Measurements from ENCODE around the gene TSEN54.

The TSEN54 gene

GRCh38 chr17:75561927-75562603, 45.7 kb downstream of the TSEN54 start:
- Histone ChIP-seq H3K9me3 (ENCODE audit: severe bottlenecking) (no peaks in the 10 kb centered on the region), H3K27me3 (ENCODE audit: insufficient read depth, poor library complexity, severe bottlenecking) (no peaks in the 10 kb centered on the region), H3K4me1 (ENCODE audit: insufficient read depth, poor library complexity, severe bottlenecking) (no peaks in the 10 kb centered on the region), H3K4me3 (ENCODE audit: severe bottlenecking) (no peak overlapping the region), H3K27ac (ENCODE audit: poor library complexity, severe bottlenecking) (no peak overlapping the region), H3K36me3 (ENCODE audit: low read depth) (peaks cover 3% of the 10 kb centered on the region; the same call in 1 of the 2 replicates)
- no peak for ATAC-seq (ENCODE audit: low read depth)
- no peak for TF ChIP-seq CTCF (IDR thresholded peaks at IDR 0.05; ENCODE audit: poor library complexity, severe bottlenecking)
- DNase-seq (ENCODE audit: low spot score), result no peak

- Histone ChIP-seq H3K36me3 (ENCODE audit: low read depth) (peaks cover 3% of the 10 kb centered on the region; the same call in 1 of the 2 replicates), H3K27me3 (ENCODE audit: insufficient read depth, poor library complexity, severe bottlenecking) (no peaks in the 10 kb centered on the region), H3K9me3 (ENCODE audit: severe bottlenecking) (no peaks in the 10 kb centered on the region), H3K27ac (ENCODE audit: poor library complexity, severe bottlenecking) (no peak overlapping the region), H3K4me1 (ENCODE audit: insufficient read depth, poor library complexity, severe bottlenecking) (no peaks in the 10 kb centered on the region), H3K4me3 (ENCODE audit: severe bottlenecking) (no peak overlapping the region)
- DNase-seq (ENCODE audit: low spot score), result no peak
- no peak for TF ChIP-seq CTCF (IDR thresholded peaks at IDR 0.05; ENCODE audit: poor library complexity, severe bottlenecking)
- no peak for ATAC-seq (ENCODE audit: low read depth)
Measured at GRCh38 chr17:75563063-75563758, 46.9 kb downstream of the TSEN54 start.

DNA sequence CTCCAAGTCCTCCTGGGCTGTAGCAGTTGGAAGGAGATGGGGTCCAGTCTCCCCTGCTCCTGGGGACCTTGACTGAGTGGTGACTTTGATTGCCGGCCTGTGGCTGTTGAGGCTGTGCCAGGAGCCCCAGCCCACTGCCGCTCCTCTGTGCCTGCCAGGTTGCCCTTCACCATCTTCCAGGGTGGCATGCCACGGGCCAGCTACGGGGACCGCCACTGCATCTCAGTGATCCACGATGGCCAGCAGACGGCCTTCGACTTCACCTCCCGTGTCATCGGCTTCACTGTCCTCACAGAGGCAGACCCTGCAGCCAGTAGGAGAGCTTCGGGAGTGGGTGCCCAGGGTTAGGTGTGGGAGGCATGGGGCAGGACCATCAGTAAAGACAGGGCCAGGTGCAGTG, 47.9 kb downstream of the TSEN54 start:
- peaks cover 3% of the 10 kb centered on the region; the same call in 1 of the 2 replicates for H3K36me3 ChIP-seq (ENCODE audit: low read depth)
- DNase-seq (ENCODE audit: low spot score), result no peak
- TF ChIP-seq CTCF (IDR thresholded peaks at IDR 0.05; ENCODE audit: poor library complexity, severe bottlenecking), result no peak
- no peak for ATAC-seq (ENCODE audit: low read depth)
- H3K4me1 ChIP-seq (ENCODE audit: insufficient read depth, poor library complexity, severe bottlenecking), result no peaks in the 10 kb centered on the region
- no peak overlapping the region for H3K4me3 ChIP-seq (ENCODE audit: severe bottlenecking)
- no peaks in the 10 kb centered on the region for H3K27me3 ChIP-seq (ENCODE audit: insufficient read depth, poor library complexity, severe bottlenecking)
- H3K9me3 ChIP-seq (ENCODE audit: severe bottlenecking), result no peaks in the 10 kb centered on the region
- no peak overlapping the region for H3K27ac ChIP-seq (ENCODE audit: poor library complexity, severe bottlenecking)

- Histone ChIP-seq H3K4me3 (ENCODE audit: severe bottlenecking) (no peak overlapping the region), H3K9me3 (ENCODE audit: severe bottlenecking) (no peaks in the 10 kb centered on the region), H3K4me1 (ENCODE audit: insufficient read depth, poor library complexity, severe bottlenecking) (no peaks in the 10 kb centered on the region), H3K27me3 (ENCODE audit: insufficient read depth, poor library complexity, severe bottlenecking) (no peaks in the 10 kb centered on the region), H3K27ac (ENCODE audit: poor library complexity, severe bottlenecking) (no peak overlapping the region), H3K36me3 (ENCODE audit: low read depth) (peaks cover 3% of the 10 kb centered on the region; the same call in 1 of the 2 replicates)
- DNase-seq (ENCODE audit: low spot score), result peak; percentile 72
- ATAC-seq (ENCODE audit: low read depth), result peak; percentile 84
- TF ChIP-seq CTCF (IDR thresholded peaks at IDR 0.05; ENCODE audit: poor library complexity, severe bottlenecking), result no peak
Measured at GRCh38 chr17:75565066-75565465, 48.7 kb downstream of the TSEN54 start.

DNA sequence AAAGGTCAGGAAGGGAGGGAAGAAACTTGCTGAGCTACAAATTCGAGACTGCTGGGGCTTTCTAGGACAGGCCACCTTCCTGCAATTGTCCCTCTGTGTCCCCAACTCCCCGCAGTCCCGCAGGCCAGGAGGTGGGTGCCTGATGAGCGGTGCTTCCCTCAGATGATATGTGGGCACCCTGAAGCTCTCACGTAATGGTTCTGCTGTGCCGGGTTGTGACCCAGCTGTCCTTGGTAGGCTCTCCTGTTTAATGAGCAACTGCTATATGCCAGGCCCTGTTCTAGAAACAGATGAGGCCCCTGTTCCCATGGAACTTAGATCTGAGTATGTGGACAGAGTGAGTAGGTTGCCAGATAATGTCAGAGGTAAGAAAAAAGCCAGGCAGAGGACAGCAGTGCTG, 49.3 kb downstream of the TSEN54 start:
- no peak for DNase-seq (ENCODE audit: low spot score)
- no peak for TF ChIP-seq CTCF (IDR thresholded peaks at IDR 0.05; ENCODE audit: poor library complexity, severe bottlenecking)
- Histone ChIP-seq H3K4me3 (ENCODE audit: severe bottlenecking) (no peak overlapping the region), H3K36me3 (ENCODE audit: low read depth) (peaks cover 3% of the 10 kb centered on the region; the same call in 1 of the 2 replicates), H3K27me3 (ENCODE audit: insufficient read depth, poor library complexity, severe bottlenecking) (no peaks in the 10 kb centered on the region), H3K27ac (ENCODE audit: poor library complexity, severe bottlenecking) (no peak overlapping the region), H3K9me3 (ENCODE audit: severe bottlenecking) (no peaks in the 10 kb centered on the region), H3K4me1 (ENCODE audit: insufficient read depth, poor library complexity, severe bottlenecking) (no peaks in the 10 kb centered on the region)
- ATAC-seq (ENCODE audit: low read depth), result no peak
